ENCODE results near the gene DYRK1A.

Gene DYRK1A

DNA sequence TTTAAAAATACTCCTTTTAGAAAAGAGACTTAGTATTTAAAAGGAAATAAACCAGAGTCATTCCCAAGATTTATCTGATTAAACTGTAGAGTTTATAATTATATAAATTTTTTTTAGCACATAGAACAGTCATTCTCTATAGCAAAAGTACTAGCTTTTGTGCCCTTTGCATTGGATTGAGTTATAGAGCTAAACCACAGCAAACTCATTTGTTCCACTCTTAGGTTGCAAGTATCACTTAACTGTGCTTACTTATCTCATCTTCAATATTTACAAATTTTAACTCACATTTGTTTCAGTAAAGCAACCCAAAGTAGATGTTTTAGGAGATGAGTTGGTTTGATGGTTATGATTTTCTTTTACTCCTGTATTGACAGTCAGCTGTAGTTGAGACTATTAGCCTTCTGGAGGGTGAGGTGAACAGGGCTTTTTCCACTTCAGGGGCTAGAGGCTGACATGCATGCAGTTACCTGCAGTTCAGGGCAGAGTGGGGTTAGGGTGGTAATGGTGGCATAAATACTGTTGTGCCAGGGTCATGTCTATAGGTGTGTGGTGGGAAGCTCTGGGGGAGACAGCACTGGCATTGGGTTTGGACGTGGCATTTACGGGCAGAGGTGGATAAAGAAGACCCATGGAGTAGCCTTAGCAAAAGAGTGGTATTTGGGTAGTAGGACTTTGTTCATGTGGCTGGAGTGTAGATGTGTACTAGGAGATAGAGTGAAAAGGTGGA is 42.1 kb downstream of the DYRK1A start:
- no peak for DNase-seq
- TF ChIP-seq GATA1 (IDR thresholded peaks at IDR 0.05; ENCODE audit: low read depth, low read length) (no peak), POLR2A (IDR thresholded peaks at IDR 0.05; ENCODE audit: low read length) (no peak)

GRCh38 chr21:37410639-37411038 is 44.1 kb downstream of the DYRK1A start:
- TF ChIP-seq POLR2A (IDR thresholded peaks at IDR 0.05; ENCODE audit: low read length): no peak
- no peak for TF ChIP-seq GATA1 (IDR thresholded peaks at IDR 0.05; ENCODE audit: low read depth, low read length)
- no peak for DNase-seq

- no peak for DNase-seq
- TF ChIP-seq POLR2A (IDR thresholded peaks at IDR 0.05; ENCODE audit: low read length) (no peak), GATA1 (IDR thresholded peaks at IDR 0.05; ENCODE audit: low read depth, low read length) (no peak)
Observed at GRCh38 chr21:37412603-37413360, 46.2 kb downstream of the DYRK1A start.

- no peak for TF ChIP-seq GATA1 (IDR thresholded peaks at IDR 0.05; ENCODE audit: low read depth, low read length)
- no peak for TF ChIP-seq POLR2A (IDR thresholded peaks at IDR 0.05; ENCODE audit: low read length)
- no peak for DNase-seq
Observed at GRCh38 chr21:37413553-37414291, 47.1 kb downstream of the DYRK1A start.

- no peak for TF ChIP-seq GATA1 (IDR thresholded peaks at IDR 0.05; ENCODE audit: low read depth, low read length)
- no peak for TF ChIP-seq POLR2A (IDR thresholded peaks at IDR 0.05; ENCODE audit: low read length)
- DNase-seq: peak in 1 of 2 experiments; percentile 6
Observed at GRCh38 chr21:37414292-37415253, 48.0 kb downstream of the DYRK1A start.

- DNase-seq: no peak
Observed at GRCh38 chr21:37415939-37416338, 49.4 kb downstream of the DYRK1A start.

GRCh38 chr21:37416914-37417313 is 50.3 kb downstream of the DYRK1A start:
- TF ChIP-seq GATA1 (IDR thresholded peaks at IDR 0.05; ENCODE audit: low read depth, low read length): no peak
- no peak for TF ChIP-seq POLR2A (IDR thresholded peaks at IDR 0.05; ENCODE audit: low read length)
- no peak for DNase-seq

More at GRCh38 chr21:37415939-37416338, 49.4 kb downstream of the DYRK1A start:
- TF ChIP-seq POLR2A (IDR thresholded peaks at IDR 0.05; ENCODE audit: low read length) (no peak), GATA1 (IDR thresholded peaks at IDR 0.05; ENCODE audit: low read depth, low read length) (no peak)

DNA sequence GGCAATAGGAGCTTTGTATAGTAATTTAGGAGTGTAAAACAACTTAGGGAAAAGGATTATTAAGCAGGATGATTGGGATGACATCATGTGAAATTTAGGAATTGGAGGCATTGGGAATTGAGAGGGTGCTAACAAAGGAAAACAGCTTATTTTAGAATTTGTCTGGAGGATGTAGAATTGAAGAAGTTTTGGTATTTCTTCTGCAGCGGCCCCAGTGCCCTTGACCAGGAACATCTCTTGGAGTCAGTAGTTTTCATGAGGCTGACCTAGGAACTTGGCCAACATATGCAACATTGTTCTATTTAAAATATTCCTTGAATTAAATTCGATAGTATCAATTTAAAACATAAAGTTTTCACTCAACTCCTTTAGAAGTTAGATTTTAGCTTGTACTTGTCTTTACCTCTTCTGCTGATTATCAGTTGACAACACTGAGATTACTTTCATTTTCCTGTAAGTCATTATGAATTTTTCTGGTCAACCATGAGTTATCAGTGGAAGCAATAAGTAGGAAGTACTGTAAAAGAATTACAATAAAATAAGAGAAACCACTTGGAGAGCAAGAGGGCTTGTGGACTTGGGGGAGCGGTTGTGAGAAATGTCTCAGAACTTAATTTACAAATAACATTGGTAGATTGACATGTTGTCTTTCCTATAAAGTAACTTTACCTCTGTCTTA is 52.8 kb downstream of the DYRK1A start:
- TF ChIP-seq POLR2A (IDR thresholded peaks at IDR 0.05; ENCODE audit: low read length) (no peak), GATA1 (IDR thresholded peaks at IDR 0.05; ENCODE audit: low read depth, low read length) (no peak)
- peak; percentile 21 to 23 for DNase-seq

- TF ChIP-seq POLR2A (IDR thresholded peaks at IDR 0.05; ENCODE audit: low read length) (no peak), GATA1 (IDR thresholded peaks at IDR 0.05; ENCODE audit: low read depth, low read length) (no peak)
- DNase-seq: no peak
Observed at GRCh38 chr21:37421306-37421705, 54.7 kb downstream of the DYRK1A start.

GRCh38 chr21:37422382-37422781 is 55.8 kb downstream of the DYRK1A start:
- no peak for TF ChIP-seq GATA1 (IDR thresholded peaks at IDR 0.05; ENCODE audit: low read depth, low read length)
- TF ChIP-seq POLR2A (IDR thresholded peaks at IDR 0.05; ENCODE audit: low read length): no peak
- DNase-seq: no peak

DNA sequence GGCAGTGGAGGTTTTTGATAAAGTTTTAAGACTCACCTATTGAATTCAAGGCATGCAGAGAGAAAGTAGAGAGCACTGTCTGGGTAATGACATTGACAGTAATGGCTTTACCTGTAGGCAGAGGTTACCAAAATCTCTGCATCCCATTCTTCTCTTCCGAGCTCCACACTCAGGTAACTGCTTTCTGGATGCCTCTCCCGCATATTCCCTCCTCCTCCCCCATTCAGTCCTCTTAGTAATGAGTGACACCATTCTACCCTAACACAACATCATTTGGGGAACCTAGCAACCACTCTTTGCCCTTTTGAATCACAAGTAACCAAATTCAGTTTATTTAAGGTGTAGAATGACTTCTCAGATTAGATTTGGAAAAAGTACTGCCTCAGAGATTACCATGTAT is 56.5 kb downstream of the DYRK1A start:
- no peak for DNase-seq
- TF ChIP-seq POLR2A (IDR thresholded peaks at IDR 0.05; ENCODE audit: low read length) (no peak), GATA1 (IDR thresholded peaks at IDR 0.05; ENCODE audit: low read depth, low read length) (no peak)

GRCh38 chr21:37424396-37424795 is 57.8 kb downstream of the DYRK1A start:
- DNase-seq: no peak
- TF ChIP-seq POLR2A (IDR thresholded peaks at IDR 0.05; ENCODE audit: low read length): no peak
- no peak for TF ChIP-seq GATA1 (IDR thresholded peaks at IDR 0.05; ENCODE audit: low read depth, low read length)

GRCh38 chr21:37425001-37425400 is 58.4 kb downstream of the DYRK1A start:
- TF ChIP-seq POLR2A (IDR thresholded peaks at IDR 0.05; ENCODE audit: low read length): no peak
- TF ChIP-seq GATA1 (IDR thresholded peaks at IDR 0.05; ENCODE audit: low read depth, low read length): no peak
- DNase-seq: no peak

All from erythroblast (primary cell).